ENCODE measurements around the gene HCFC2.

DNA sequence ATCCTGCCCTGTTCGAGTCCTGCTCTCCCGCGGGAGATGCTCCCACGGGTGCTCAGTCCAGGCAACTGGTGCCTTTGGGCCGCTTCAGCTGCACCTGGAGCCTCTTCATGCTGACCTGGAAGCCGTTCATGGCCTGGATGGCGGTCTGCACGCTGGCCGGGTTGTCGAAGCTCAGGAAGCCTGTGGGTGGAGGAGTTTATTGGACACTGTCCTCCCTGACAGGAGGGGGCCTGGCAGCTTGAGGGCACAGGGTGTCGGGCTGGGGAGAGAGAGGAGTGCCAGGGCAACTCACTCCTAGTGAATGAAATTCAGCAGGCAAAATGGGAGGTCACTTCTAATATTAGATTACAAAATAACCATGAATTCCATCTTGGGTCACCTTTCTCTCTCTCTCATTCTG lies 83.0 kb downstream of the HCFC2 start:
- TF ChIP-seq, protein P1, sequence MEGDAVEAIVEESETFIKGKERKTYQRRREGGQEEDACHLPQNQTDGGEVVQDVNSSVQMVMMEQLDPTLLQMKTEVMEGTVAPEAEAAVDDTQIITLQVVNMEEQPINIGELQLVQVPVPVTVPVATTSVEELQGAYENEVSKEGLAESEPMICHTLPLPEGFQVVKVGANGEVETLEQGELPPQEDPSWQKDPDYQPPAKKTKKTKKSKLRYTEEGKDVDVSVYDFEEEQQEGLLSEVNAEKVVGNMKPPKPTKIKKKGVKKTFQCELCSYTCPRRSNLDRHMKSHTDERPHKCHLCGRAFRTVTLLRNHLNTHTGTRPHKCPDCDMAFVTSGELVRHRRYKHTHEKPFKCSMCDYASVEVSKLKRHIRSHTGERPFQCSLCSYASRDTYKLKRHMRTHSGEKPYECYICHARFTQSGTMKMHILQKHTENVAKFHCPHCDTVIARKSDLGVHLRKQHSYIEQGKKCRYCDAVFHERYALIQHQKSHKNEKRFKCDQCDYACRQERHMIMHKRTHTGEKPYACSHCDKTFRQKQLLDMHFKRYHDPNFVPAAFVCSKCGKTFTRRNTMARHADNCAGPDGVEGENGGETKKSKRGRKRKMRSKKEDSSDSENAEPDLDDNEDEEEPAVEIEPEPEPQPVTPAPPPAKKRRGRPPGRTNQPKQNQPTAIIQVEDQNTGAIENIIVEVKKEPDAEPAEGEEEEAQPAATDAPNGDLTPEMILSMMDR (IDR thresholded peaks at IDR 0.05) = no peak
- no peak for TF ChIP-seq POLR2A (IDR thresholded peaks at IDR 0.05)
